HG02763 (cell line): ENCODE measurements around the gene RBM39.
"Not testable (repeated sequence)": the region's sequence is repeated elsewhere in the genome, so short reads cannot be mapped to it uniquely, and the experiment has no call there.

Experiments
- ATAC-seq: cut with Tn5 transposase; IDR thresholded peaks from one replicate; pipeline ENCODE4 v1.9.1; 2021; ENCODE audit warnings: mild to moderate bottlenecking, moderate library complexity; ENCODE audit not compliant: unreplicated experiment

RBM39 gene

GRCh38 chr20:35726842-35727711, 15.0 kb downstream of the RBM39 start:
- ATAC-seq = no peak

GRCh38 chr20:35724321-35725230, 17.5 kb downstream of the RBM39 start:
- no peak for ATAC-seq

GRCh38 chr20:35723652-35724320, 18.3 kb downstream of the RBM39 start:
- ATAC-seq = not testable (repeated sequence)

GRCh38 chr20:35723275-35723639, 18.8 kb downstream of the RBM39 start:
- ATAC-seq = not testable (repeated sequence)

GRCh38 chr20:35721621-35722020, 20.4 kb downstream of the RBM39 start:
- no peak for ATAC-seq

GRCh38 chr20:35721219-35721618, 20.8 kb downstream of the RBM39 start:
- ATAC-seq = no peak

GRCh38 chr20:35720165-35721123, 21.6 kb downstream of the RBM39 start:
- no peak for ATAC-seq

- ATAC-seq = no peak
Measured at GRCh38 chr20:35719717-35720116, 22.3 kb downstream of the RBM39 start.

GRCh38 chr20:35718972-35719635, 23.0 kb downstream of the RBM39 start:
- ATAC-seq = no peak

- not testable (repeated sequence) for ATAC-seq
Measured at GRCh38 chr20:35718321-35718720, 23.7 kb downstream of the RBM39 start.

- no peak for ATAC-seq
Measured at GRCh38 chr20:35716330-35716729, 25.7 kb downstream of the RBM39 start.

GRCh38 chr20:35715652-35716051, 26.4 kb downstream of the RBM39 start:
- ATAC-seq = no peak

GRCh38 chr20:35714127-35714526, 27.9 kb downstream of the RBM39 start:
- no peak for ATAC-seq

GRCh38 chr20:35713120-35713519, 28.9 kb downstream of the RBM39 start:
- not testable (repeated sequence) for ATAC-seq

- no peak for ATAC-seq
Measured at GRCh38 chr20:35711588-35712209, 30.4 kb downstream of the RBM39 start.

GRCh38 chr20:35710884-35711587, 31.0 kb downstream of the RBM39 start:
- ATAC-seq = no peak

- ATAC-seq = no peak
Measured at GRCh38 chr20:35710039-35710438, 32.0 kb downstream of the RBM39 start.

GRCh38 chr20:35709259-35709658, 32.8 kb downstream of the RBM39 start:
- ATAC-seq = no peak
